Measurements from ENCODE around the gene TNNI2.

DNA sequence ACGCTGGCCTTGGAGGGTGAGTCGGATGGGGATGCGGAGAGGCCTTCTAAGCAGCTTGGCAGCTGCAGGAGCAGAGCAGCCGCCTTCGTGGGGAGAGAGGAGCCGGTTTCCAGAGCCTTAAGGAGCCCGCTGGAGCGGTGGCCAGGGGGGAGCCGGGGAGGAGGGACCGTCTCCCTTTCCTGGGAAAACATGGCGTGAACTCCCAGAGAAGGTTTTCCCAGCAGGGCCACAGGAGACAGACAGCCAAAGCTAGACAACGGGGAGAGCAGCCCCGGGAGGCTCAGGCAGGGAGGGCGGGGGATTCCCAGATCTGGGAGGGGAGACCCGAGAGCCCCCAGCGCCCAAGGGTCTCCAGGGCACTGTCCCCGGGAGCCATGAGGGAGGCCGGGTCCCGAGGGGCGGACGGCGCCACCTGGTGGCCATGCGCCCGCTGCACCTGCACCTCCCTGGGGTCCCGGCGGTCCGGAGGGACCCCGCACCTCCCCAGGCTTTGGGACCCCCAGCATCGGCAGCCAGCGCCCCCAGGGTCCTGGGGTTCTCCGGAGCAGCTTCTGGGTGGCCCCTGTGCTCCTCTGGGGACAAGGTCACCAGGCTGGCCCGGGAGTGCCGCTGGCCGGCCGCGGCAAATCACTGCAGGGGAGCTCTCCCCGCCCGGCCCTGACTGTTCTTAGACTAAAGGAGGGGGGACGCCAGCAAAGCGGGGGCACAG, 6.4 kb upstream of the TNNI2 start:
- TF ChIP-seq ZNF837 (tag by site-specific recombination; IDR thresholded peaks at IDR 0.05) (no peak), SCRT2 (tag by site-specific recombination; IDR thresholded peaks at IDR 0.05) (no peak), ZNF404 (tag by site-specific recombination; IDR thresholded peaks at IDR 0.05) (no peak), ZBTB8A (tag by site-specific recombination; IDR thresholded peaks at IDR 0.05) (no peak), ZNF501 (tag by site-specific recombination; IDR thresholded peaks at IDR 0.05) (no peak), ZNF324 (tag by site-specific recombination; IDR thresholded peaks at IDR 0.05) (no peak), ZNF146 (tag by site-specific recombination; IDR thresholded peaks at IDR 0.05) (no peak), ZNF48 (tag by site-specific recombination; IDR thresholded peaks at IDR 0.05) (no peak), ZNF335 (tag by site-specific recombination; conservative IDR thresholded peaks at IDR 0.05) (0 out of 2 replicates have a peak, but pooled peaks have one; percentile 37), WT1 (tag by site-specific recombination; IDR thresholded peaks at IDR 0.05) (no peak), ZNF169 (tag by site-specific recombination; IDR thresholded peaks at IDR 0.05) (no peak)
- TF ChIP-seq, protein P1, sequence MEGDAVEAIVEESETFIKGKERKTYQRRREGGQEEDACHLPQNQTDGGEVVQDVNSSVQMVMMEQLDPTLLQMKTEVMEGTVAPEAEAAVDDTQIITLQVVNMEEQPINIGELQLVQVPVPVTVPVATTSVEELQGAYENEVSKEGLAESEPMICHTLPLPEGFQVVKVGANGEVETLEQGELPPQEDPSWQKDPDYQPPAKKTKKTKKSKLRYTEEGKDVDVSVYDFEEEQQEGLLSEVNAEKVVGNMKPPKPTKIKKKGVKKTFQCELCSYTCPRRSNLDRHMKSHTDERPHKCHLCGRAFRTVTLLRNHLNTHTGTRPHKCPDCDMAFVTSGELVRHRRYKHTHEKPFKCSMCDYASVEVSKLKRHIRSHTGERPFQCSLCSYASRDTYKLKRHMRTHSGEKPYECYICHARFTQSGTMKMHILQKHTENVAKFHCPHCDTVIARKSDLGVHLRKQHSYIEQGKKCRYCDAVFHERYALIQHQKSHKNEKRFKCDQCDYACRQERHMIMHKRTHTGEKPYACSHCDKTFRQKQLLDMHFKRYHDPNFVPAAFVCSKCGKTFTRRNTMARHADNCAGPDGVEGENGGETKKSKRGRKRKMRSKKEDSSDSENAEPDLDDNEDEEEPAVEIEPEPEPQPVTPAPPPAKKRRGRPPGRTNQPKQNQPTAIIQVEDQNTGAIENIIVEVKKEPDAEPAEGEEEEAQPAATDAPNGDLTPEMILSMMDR (tag by site-specific recombination; IDR thresholded peaks at IDR 0.05): peak; percentile 85
- TF ChIP-seq, protein P2, sequence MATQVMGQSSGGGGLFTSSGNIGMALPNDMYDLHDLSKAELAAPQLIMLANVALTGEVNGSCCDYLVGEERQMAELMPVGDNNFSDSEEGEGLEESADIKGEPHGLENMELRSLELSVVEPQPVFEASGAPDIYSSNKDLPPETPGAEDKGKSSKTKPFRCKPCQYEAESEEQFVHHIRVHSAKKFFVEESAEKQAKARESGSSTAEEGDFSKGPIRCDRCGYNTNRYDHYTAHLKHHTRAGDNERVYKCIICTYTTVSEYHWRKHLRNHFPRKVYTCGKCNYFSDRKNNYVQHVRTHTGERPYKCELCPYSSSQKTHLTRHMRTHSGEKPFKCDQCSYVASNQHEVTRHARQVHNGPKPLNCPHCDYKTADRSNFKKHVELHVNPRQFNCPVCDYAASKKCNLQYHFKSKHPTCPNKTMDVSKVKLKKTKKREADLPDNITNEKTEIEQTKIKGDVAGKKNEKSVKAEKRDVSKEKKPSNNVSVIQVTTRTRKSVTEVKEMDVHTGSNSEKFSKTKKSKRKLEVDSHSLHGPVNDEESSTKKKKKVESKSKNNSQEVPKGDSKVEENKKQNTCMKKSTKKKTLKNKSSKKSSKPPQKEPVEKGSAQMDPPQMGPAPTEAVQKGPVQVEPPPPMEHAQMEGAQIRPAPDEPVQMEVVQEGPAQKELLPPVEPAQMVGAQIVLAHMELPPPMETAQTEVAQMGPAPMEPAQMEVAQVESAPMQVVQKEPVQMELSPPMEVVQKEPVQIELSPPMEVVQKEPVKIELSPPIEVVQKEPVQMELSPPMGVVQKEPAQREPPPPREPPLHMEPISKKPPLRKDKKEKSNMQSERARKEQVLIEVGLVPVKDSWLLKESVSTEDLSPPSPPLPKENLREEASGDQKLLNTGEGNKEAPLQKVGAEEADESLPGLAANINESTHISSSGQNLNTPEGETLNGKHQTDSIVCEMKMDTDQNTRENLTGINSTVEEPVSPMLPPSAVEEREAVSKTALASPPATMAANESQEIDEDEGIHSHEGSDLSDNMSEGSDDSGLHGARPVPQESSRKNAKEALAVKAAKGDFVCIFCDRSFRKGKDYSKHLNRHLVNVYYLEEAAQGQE (tag by site-specific recombination; IDR thresholded peaks at IDR 0.05): no peak

Data from HEK293 (cell line).